NOMO-1 (cell line): ENCODE measurements around the gene UVRAG.

Source experiments
- DNase-seq, 2 experiments: peaks; one replicate each; lab custom pipeline; 2025; ENCODE audit not compliant: unreplicated experiment in 2 of 2; lab: John Stamatoyannopoulos, UW

UVRAG gene

GRCh38 chr11:75802913-75803820, 11.8 kb upstream of the UVRAG start:
- DNase-seq: peak; percentile 46 to 58

- no peak for DNase-seq
Observed at GRCh38 chr11:75809111-75809510, 5.9 kb upstream of the UVRAG start.

DNA sequence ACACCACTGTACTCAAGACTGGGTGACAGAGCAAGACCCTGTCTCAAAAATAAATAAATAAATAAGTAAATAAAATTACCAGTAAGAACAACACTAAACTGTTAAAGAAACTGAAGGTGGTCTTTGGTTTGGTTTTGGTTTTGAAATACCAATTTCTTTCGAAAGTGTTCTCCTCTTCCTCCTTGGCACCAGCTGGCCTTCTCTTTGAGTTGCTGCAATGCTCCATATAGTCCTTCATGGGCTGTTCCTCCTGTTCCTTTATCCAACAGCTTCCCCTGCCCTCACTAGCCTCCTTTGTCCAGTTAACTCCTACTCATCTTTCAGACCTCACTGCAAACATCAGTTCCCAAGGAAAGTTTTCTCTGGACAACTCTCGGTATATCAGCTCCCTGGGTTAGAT, 5.0 kb upstream of the UVRAG start:
- peak in 1 of 2 experiments; percentile 32 for DNase-seq

DNA sequence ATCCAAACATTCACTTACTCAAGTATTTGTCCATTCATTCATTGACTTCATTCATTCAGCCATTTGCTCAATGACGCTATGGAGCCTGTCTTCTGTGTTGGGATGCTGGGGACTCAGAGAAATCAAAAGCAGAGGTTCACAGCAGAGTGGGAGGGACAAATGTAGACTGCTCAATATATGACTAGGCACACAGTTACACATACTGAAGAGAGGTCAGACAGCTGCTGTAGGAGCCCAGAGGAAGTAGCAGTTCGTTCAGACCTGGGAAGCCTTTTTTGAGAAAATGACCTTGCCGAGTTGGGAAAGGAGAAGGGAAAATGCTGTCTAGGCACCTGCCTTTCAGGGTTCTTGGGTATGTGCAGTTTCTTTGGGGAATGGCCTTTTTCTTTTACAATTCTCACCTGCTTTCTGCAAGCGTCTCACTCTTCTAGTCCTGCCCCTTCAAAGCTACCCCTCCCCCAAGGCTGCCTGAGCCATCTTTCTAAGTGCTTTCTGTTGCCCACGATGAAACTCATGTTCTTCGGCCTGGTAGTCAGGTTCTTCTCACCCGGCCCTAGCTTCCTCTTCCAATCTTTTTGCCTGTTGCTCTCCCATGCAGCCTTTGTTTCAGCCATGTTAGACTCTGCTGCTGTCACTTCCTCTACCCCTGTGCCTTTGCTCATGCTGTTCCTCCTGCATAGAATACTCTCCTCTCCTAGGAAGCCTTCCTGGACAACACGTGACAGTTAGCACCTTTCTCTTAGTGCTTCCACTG, 4.2 kb upstream of the UVRAG start:
- DNase-seq: peak; percentile 41 to 66

- no peak for DNase-seq
Observed at GRCh38 chr11:75811485-75811884, 3.5 kb upstream of the UVRAG start.

- DNase-seq: no peak
Observed at GRCh38 chr11:75812542-75813040, 2.4 kb upstream of the UVRAG start.

DNA sequence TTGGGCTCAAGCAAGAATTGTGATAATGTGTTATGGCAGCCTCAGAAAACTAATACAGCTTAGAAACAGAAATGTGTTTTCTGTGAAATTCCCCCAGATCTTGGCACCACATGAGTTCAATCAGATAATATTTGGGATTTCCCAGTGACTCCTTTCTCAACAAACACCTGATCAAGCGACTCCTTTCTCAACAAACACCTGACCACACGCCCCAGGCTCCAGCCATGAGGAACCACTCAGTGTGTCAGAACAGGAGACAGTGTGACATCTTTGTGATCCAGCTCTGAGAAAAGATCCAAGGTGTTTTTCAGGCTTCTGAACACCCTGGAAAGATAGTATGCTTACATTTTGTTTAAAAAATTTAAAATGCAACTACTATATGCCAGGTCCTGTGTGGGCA, 1.9 kb upstream of the UVRAG start:
- DNase-seq: no peak

DNA sequence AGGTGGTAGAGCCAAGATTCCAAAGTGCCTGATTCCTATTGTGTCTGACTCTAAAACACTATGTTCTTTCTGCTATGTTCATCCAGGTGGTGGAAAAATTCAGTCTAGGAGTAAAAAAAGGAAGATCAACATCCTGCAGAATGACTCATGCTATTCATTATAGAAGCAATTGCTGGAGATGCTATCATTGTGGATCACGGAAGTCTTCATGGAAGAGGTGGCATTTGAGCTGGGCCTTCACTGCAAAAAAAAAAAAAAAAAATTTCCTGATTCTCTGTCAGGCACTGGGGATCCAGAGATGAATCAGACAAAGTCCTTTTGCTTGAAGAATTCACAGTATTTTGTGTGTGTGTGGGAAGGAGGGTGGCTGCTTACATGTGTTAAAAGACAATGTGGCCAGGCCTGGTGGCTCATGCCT, 1.4 kb upstream of the UVRAG start:
- no peak for DNase-seq

- peak in 1 of 2 experiments; percentile 88 for DNase-seq
Observed at GRCh38 chr11:75814363-75814676, 690 bp upstream of the UVRAG start.

GRCh38 chr11:75815345-75816168, 547 bp downstream of the UVRAG start:
- DNase-seq: no peak

DNA sequence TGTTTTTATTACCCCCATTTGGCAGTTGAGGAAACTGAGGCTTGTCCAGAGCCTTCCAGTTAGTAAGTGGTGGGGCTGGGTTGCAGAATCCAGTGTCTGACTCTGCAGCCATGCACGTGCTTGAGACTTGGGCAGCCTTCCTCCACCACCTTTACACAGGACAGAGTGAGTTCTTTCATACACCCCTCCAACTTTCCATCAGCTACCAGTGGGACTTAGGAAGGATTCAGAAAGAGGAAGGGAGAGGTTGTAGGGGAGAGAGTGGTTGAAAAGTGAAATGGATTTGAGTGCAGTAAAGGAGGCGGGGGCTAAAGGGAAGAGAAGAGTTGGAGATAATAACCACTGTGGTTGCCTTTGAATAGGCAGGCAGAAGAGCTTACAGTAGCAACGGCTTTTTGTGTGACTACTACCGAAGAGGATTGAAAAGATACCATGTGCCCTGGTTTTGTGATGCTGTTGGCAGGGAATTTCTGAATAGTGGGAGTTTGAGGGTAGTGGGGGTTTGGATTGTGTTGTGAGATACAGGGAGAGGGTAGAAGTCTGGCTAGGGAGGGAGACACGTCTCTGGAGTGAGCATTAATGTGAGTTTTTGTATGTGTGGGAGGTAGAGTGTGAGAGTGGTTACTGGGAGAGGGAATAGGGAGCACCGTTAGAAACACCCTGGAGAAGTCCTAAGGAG, 1.7 kb downstream of the UVRAG start:
- DNase-seq: peak; percentile 13 to 55

GRCh38 chr11:75820645-75821044, 5.6 kb downstream of the UVRAG start:
- DNase-seq: no peak

DNA sequence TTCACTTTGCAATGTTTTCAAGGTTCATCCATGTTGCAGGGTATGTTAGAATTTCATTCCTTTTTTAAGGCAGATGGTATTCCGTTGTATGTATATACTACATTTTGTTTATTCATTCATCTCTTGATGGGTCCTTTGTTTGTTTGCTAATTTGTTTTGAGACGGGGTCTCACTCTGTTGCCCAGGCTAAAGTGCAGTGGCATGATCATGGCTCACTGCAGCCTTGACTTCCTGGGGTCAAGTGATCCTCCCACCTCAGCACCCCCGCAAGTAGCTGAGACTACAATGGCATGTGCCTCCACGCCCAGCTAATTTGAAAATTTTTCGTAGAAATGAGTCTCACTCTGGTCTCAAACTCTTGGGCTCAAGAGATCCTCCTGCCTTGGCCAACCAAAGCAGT, 6.2 kb downstream of the UVRAG start:
- DNase-seq: no peak

- no peak for DNase-seq
Observed at GRCh38 chr11:75822541-75822940, 7.5 kb downstream of the UVRAG start.

DNA sequence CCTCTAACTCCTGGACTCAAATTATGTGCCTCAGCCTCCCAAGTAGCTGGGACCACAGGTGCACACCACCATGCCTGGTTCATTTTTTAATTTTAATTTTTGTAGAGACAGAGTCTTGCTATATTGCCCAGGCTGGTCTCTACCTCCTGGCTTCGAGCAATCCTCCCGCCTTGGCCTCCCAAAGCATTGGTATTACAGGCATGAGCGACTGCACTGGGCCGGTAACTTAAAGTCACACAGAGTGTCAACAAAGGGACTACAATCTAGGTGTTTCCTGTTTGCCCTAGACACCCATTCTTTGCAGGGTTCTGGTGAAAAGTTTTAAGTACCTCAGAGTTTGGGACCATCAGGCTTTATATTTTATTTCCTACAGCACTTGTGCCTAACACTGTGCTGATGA, 8.4 kb downstream of the UVRAG start:
- no peak for DNase-seq

GRCh38 chr11:75823946-75824345, 8.9 kb downstream of the UVRAG start:
- DNase-seq: no peak

- DNase-seq: no peak
Observed at GRCh38 chr11:75826461-75827230, 11.6 kb downstream of the UVRAG start.

DNA sequence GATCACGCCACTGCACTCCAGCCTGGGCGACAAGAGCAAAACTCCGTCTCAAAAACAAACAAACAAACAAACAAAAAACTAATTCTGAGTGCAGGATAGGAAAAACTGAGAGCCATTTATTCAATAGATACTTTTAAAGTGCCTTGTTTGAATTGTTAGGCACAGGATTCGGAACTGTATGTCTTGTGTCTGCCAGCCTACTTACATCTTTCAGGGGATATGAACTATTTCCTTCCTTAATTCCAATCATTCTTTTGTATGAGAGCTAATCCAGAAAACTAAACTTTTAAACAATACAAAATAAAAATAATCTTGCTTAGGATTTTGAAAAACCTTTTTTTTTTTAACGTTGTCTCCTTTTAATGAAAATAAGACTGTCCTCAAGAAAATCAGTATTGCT, 12.6 kb downstream of the UVRAG start:
- no peak for DNase-seq

DNA sequence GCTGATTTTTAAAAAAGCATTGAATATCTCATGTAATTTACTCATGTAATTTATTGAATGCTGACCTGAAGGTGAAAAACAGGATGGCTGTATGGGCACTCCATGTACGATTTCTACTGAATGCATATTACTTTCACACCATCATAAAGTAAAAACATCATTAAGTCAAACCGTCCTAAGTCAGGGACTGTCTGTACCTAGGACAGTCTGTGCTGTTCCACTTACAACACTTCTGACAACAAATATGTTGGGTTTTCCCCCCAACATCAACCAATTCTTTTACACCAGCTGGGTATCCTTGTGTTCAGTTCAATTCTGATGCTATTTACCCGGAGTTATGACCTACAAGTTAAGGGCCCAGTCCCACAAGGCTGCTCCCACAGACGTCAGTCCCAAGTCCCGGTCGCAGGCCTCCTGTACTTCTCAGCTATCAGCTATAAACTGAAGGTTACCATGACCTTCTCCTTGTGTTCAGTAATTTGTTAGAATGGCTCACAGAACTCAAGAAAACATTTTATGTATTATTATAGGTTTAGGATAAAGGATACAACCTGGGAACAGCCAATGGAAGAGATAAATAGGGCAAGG, 17.0 kb downstream of the UVRAG start:
- DNase-seq: no peak
